Fibroblast of the aortic adventitia (primary cell): ENCODE data around the gene UGT8. TPM values are rescaled to one million over a fixed set of nuclear protein-coding genes. Genes with fewer than 3 reads are reported as not detected.

Experiments used
- DNase-seq: peaks from one replicate; pipeline ENCODE4 v3.0.0-alpha.2; 2010; ENCODE audit warnings: low read depth
- H3K4me3 ChIP-seq: 2 replicates; pipeline ENCODE4 v1.5.1; 2011; ENCODE audit warnings: low read depth, mild to moderate bottlenecking, control low read depth, low read length, moderate library complexity
- CTCF ChIP-seq: IDR thresholded peaks from 2 replicates; pipeline ENCODE4 v1.5.1; 2011; ENCODE audit warnings: mild to moderate bottlenecking, low read length, control low read depth, inconsistent platforms; ENCODE audit not compliant: insufficient read depth
- total RNA-seq: library from RNA; depleted of rRNA; stranded (reverse); fragments of >200 nt; gene quantifications from 2 replicates; pipeline ENCODE4 v1.2.3, GENCODE V29; 2012; ENCODE audit warnings: low replicate concordance

UGT8 gene
- total RNA-seq, 1 donor = 0.27 TPM

- no peak for TF ChIP-seq CTCF
- DNase-seq = no peak
- no peak overlapping the region for H3K4me3 ChIP-seq
Measured at GRCh38 chr4:114677346-114677979, 78.9 kb downstream of the UGT8 start.

- TF ChIP-seq CTCF = no peak
- DNase-seq = no peak
- no peak overlapping the region for H3K4me3 ChIP-seq
Measured at GRCh38 chr4:114684462-114684861, 85.9 kb downstream of the UGT8 start.

GRCh38 chr4:114688059-114688458, 89.5 kb downstream of the UGT8 start:
- no peak for TF ChIP-seq CTCF
- no peak overlapping the region for H3K4me3 ChIP-seq
- DNase-seq = no peak

- no peak overlapping the region for H3K4me3 ChIP-seq
- DNase-seq = no peak
- TF ChIP-seq CTCF = no peak
Measured at GRCh38 chr4:114690571-114690970, 92.0 kb downstream of the UGT8 start.

- no peak overlapping the region for H3K4me3 ChIP-seq
- TF ChIP-seq CTCF = no peak
- no peak for DNase-seq
Measured at GRCh38 chr4:114691865-114692264, 93.3 kb downstream of the UGT8 start.

GRCh38 chr4:114692958-114693357, 94.4 kb downstream of the UGT8 start:
- DNase-seq = no peak
- no peak overlapping the region for H3K4me3 ChIP-seq
- no peak for TF ChIP-seq CTCF

- no peak overlapping the region for H3K4me3 ChIP-seq
- peak; percentile 50 for TF ChIP-seq CTCF
- DNase-seq = peak; percentile 49
Measured at GRCh38 chr4:114694770-114695169, 96.2 kb downstream of the UGT8 start.
